Naive thymus-derived CD4-positive, alpha-beta T cell (primary cell): Measurements from ENCODE around the gene KISS1. TPM values are rescaled to one million over a fixed set of nuclear protein-coding genes. Genes with fewer than 3 reads are reported as not detected.

ENCODE experiments used
- ATAC-seq: fragments of 150-1000 bp; cut with Tn5 transposase; 2 replicates; pipeline ENCODE4 v1.10.0; 2021; ENCODE audit warnings: mild to moderate bottlenecking, moderate library complexity
- CTCF ChIA-PET: fragments of 350-600 bp; sonication (Branson Sonifier 250); formaldehyde crosslinking; loops from one replicate; lab custom pipeline; 2021; ENCODE audit warnings: antibody characterized with exemption; lab: Charles Lee
- POLR2A ChIA-PET: fragments of 350-600 bp; sonication (Branson Sonifier 250); formaldehyde crosslinking; loops from one replicate; lab custom pipeline; 2021; ENCODE audit warnings: antibody characterized with exemption, inconsistent platforms; lab: Charles Lee
- DNase-seq, 9 donors: peaks; one replicate each; pipeline versions ENCODE4 v3.0.0 to v3.0.0-alpha.2; 2020 to 2022; ENCODE audit warnings: mixed read lengths in 1 of 9
- H3K27ac ChIP-seq: one replicate; pipeline ENCODE4 v1.7.0; 2013; ENCODE audit warnings: mild to moderate bottlenecking, low read depth, low read length, moderate library complexity
- H3K27me3 ChIP-seq, 2 donors: one replicate each; pipeline ENCODE4 v1.7.0; 2013; ENCODE audit warnings: low read length in 2 of 2, mild to moderate bottlenecking in 2 of 2, moderate library complexity in 2 of 2; ENCODE audit not compliant: control insufficient read depth in 2 of 2, insufficient read depth in 2 of 2
- H3K36me3 ChIP-seq, 3 experiments: 1 replicate in 2 of 3; 2 replicates in 1 of 3; pipeline ENCODE4 v1.7.0; 2013; ENCODE audit warnings: low read length in 3 of 3, mild to moderate bottlenecking in 3 of 3, moderate library complexity in 1 of 3; ENCODE audit not compliant: insufficient read depth in 3 of 3, control insufficient read depth in 2 of 3
- H3K4me1 ChIP-seq, 2 donors: one replicate each; pipeline ENCODE4 v1.7.0; 2013; ENCODE audit warnings: low read length in 2 of 2, mild to moderate bottlenecking in 2 of 2, moderate library complexity in 1 of 2; ENCODE audit not compliant: control insufficient read depth in 2 of 2, insufficient read depth in 2 of 2
- H3K4me3 ChIP-seq: 2 replicates; pipeline ENCODE4 v1.7.0; 2013; ENCODE audit warnings: mild to moderate bottlenecking, low read length
- H3K9me3 ChIP-seq, 3 experiments: 1 replicate in 2 of 3; 2 replicates in 1 of 3; pipeline ENCODE4 v1.7.0; 2013; ENCODE audit warnings: low read length in 3 of 3; ENCODE audit not compliant: control insufficient read depth in 2 of 3
- H3K27ac Mint-ChIP-seq, 9 donors: one replicate each; pipeline ENCODE4 v1.8.0; 2020 to 2022; ENCODE audit warnings: mixed read lengths in 9 of 9, mild to moderate bottlenecking in 8 of 9, moderate library complexity in 5 of 9, inconsistent platforms in 2 of 9
- H3K27me3 Mint-ChIP-seq, 5 donors: one replicate each; pipeline ENCODE4 v1.8.0; 2021 to 2022; ENCODE audit warnings: mixed read lengths in 5 of 5, mild to moderate bottlenecking in 1 of 5
- H3K36me3 Mint-ChIP-seq, 5 donors: one replicate each; pipeline ENCODE4 v1.8.0; 2020 to 2022; ENCODE audit warnings: mixed read lengths in 5 of 5, mild to moderate bottlenecking in 3 of 5, inconsistent platforms in 1 of 5
- H3K4me1 Mint-ChIP-seq, 7 donors: one replicate each; pipeline ENCODE4 v1.8.0; 2020 to 2022; ENCODE audit warnings: mixed read lengths in 7 of 7, mild to moderate bottlenecking in 3 of 7, inconsistent platforms in 1 of 7
- H3K4me3 Mint-ChIP-seq, 10 donors: one replicate each; pipeline ENCODE4 v1.8.0; 2020 to 2022; ENCODE audit warnings: mild to moderate bottlenecking in 10 of 10, mixed read lengths in 10 of 10, moderate library complexity in 6 of 10, inconsistent platforms in 2 of 10
- H3K9me3 Mint-ChIP-seq, 11 donors: one replicate each; pipeline ENCODE4 v1.8.0; 2020 to 2022; ENCODE audit warnings: mixed read lengths in 11 of 11, mild to moderate bottlenecking in 4 of 11, inconsistent platforms in 1 of 11, moderate library complexity in 1 of 11
- intact Hi-C, 2 donors: fragments of 100-400 bp; cut with micrococcal nuclease; formaldehyde crosslinking; loops; one replicate each; pipeline ENCODE4 v1.15.1; 2023
- polyA plus RNA-seq, 2 donors: library from polyadenylated mRNA; unstranded; fragments of 300-500 nt; fragmentation: Illumina TruSeq; gene quantifications; one replicate each; pipeline ENCODE4 v1.2.3, GENCODE V29; 2021
- total RNA-seq, 6 experiments: library from RNA in 5 of 6; stranded (reverse) in 5 of 6; gene quantifications; 1 replicate in 5 of 6; 2 replicates in 1 of 6; pipeline ENCODE4 v1.2.3 and lab custom pipeline; 2021 to 2026

The KISS1 gene
- total and polyA plus RNA-seq, 7 experiments from 2014 or later = 0.61 TPM; not detected in 6

DNA sequence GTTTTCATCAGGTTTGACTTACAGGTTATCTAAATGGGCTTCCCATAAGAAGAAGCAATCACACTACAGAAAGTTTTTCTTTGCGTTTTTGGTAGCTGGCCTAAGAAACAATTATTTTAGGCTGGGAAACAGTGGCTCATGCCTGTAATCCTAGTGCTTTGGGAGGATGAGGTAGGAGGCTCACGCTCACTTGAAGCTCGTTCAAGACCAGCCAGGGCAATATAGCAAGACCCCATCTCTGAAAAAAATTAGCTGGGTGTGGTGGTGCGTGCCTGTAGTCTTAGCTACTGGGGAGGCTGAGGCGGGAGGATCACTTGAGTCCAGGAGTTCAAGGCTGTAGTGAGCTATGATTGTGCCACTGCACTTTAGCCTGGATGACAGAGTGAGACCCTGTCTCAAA, 28.6 kb downstream of the KISS1 start:
- Histone ChIP-seq H3K36me3 (no peaks in the 10 kb centered on the region), H3K27ac (no peak overlapping the region), H3K4me1 (no peaks in the 10 kb centered on the region), H3K27me3 (no peaks in the 10 kb centered on the region), H3K4me3 (no peak overlapping the region), H3K9me3 (peaks cover 5 to 47% (median 9%) of the 10 kb centered on the region in 3 experiments)
- Mint-ChIP-seq H3K9me3 (peaks cover 3 to 57% (median 29%) of the 10 kb centered on the region in 11 donors), H3K27ac (peak overlapping the region in 1 of 9 donors; percentile 19), H3K4me1 (no peaks in the 10 kb centered on the region), H3K36me3 (peaks cover 0 to 19% (median 1%) of the 10 kb centered on the region in 5 donors), H3K27me3 (peaks cover 0 to 11% (median 6%) of the 10 kb centered on the region in 5 donors), H3K4me3 (no peak overlapping the region)
- no peak for ATAC-seq
- DNase-seq = no peak
- POLR2A ChIA-PET = interaction anchor here (0.8 kb wide), 1 partner anchor 874 kb away, joined by 4 read pairs; no protein-coding TSS in a partner anchor
- intact Hi-C loops = no loop called here
- CTCF ChIA-PET = interaction anchor here (0.8 to 3.1 kb wide), 5 partner anchors 10 to 231 kb away, joined by 3 to 19 read pairs (median 5); no protein-coding TSS in a partner anchor

- Mint-ChIP-seq H3K27me3 (peaks cover 0 to 11% (median 9%) of the 10 kb centered on the region in 5 donors), H3K9me3 (peaks cover 0 to 42% (median 26%) of the 10 kb centered on the region in 11 donors), H3K36me3 (peaks cover 0 to 15% (median 0%) of the 10 kb centered on the region in 5 donors), H3K27ac (no peak within 1 kb of the TSS), H3K4me3 (no peak within 1 kb of the TSS), H3K4me1 (no peaks in the 10 kb centered on the region)
- ATAC-seq (no peak), DNase-seq (no peak)
- no peaks in the 10 kb centered on the region for H3K27me3 ChIP-seq
- H3K4me1 ChIP-seq = no peaks in the 10 kb centered on the region
- no peak within 1 kb of the TSS for H3K27ac ChIP-seq
- intact Hi-C loops = no loop called here
- peaks cover 5 to 33% (median 6%) of the 10 kb centered on the region in 3 experiments for H3K9me3 ChIP-seq
- ChIA-PET POLR2A (no interaction called here), CTCF (interaction anchor here (0.6 to 5.4 kb wide), 5 partner anchors 9 to 1048 kb away, joined by 3 to 46 read pairs (median 5); no protein-coding TSS in a partner anchor)
- H3K36me3 ChIP-seq = no peaks in the 10 kb centered on the region
- H3K4me3 ChIP-seq = no peak within 1 kb of the TSS
Observed at GRCh38 chr1:204166219-204166618, 30.1 kb downstream of the KISS1 start, which contains the start of gene REN. TSS of gene REN (minus strand) at chr1:204166337. CDS start at chr1:204166293, 44 bp downstream.

GRCh38 chr1:204162494-204163074, 33.7 kb downstream of the KISS1 start:
- no peak overlapping the region for H3K4me3 Mint-ChIP-seq
- DNase-seq (peak; percentile 60 to 81 (median 71)), ATAC-seq (peak; percentile 90)
- ChIA-PET POLR2A (interaction anchor here (1.7 kb wide), 1 partner anchor 201 kb away, joined by 5 read pairs; no protein-coding TSS in a partner anchor), CTCF (interaction anchor here (0.6 to 5.4 kb wide), 11 partner anchors 38 to 1948 kb away, joined by 3 to 46 read pairs (median 3); no protein-coding TSS in a partner anchor)
- H3K27ac ChIP-seq = no peak overlapping the region
- no peaks in the 10 kb centered on the region for H3K36me3 ChIP-seq
- no peak overlapping the region for H3K27ac Mint-ChIP-seq
- peaks cover 0 to under 1% (median 0%) of the 10 kb centered on the region in 3 experiments for H3K9me3 ChIP-seq
- peaks cover 5 to 18% (median 9%) of the 10 kb centered on the region in 5 donors for H3K27me3 Mint-ChIP-seq
- peaks cover 0 to 6% (median 0%) of the 10 kb centered on the region in 5 donors for H3K36me3 Mint-ChIP-seq
- no peak overlapping the region for H3K4me3 ChIP-seq
- H3K4me1 Mint-ChIP-seq = no peaks in the 10 kb centered on the region
- H3K9me3 Mint-ChIP-seq = peaks cover 0 to 7% (median 5%) of the 10 kb centered on the region in 11 donors
- H3K27me3 ChIP-seq = no peaks in the 10 kb centered on the region
- no peaks in the 10 kb centered on the region for H3K4me1 ChIP-seq
- intact Hi-C loops = loop anchor here (1.0 to 2.0 kb wide), 8 partner anchors 45 to 645 kb away; partner anchors contain the start of gene PIK3C2B (in 1 of the 2)

DNA sequence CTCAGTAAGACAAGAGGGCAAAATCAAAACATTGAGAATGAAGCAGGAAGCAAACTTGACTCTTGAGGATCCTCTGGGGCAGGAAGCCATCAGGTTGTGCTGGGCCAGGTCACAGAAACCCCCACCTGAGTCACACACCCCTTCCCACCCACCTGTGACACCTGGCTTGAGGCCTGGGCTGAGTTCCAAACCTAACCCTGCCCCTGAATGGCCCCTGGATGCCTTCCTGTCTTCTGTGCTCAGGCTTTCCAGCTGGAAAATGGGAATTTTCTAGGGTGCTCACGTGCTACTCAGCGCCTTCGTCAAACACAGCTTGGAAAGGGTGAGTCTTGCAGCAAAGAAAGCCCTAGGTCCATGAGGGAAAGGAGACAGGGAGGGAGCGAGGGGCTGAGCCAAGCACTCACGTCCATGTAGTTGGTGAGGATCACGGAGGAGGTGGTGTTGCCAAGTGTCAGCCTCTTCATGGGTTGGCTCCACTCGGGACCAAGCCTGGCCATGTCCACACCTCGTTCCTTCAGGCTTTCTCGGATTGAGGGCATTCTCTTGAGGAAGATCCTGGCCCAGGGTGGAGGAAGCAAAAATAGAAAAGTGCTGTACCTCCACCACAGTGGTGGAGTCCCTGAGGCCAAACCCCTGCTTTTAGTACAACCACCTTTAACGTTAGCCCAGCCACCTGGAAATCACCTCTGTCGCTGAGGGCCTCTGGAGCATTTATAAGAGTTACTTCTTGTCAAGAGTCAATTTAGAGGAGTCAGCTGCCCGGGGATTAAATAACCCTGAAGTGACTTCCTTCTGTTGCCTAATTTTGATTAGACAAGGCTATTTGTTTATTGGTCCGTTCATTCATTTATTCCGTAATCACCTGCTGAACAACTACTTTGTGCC, 34.4 kb downstream of the KISS1 start:
- peaks cover 0 to 4% (median 0%) of the 10 kb centered on the region in 5 donors for H3K36me3 Mint-ChIP-seq
- Histone ChIP-seq H3K27me3 (no peaks in the 10 kb centered on the region), H3K4me3 (no peak overlapping the region), H3K36me3 (no peaks in the 10 kb centered on the region), H3K4me1 (no peaks in the 10 kb centered on the region), H3K27ac (no peak overlapping the region), H3K9me3 (no peaks in the 10 kb centered on the region)
- H3K4me3 Mint-ChIP-seq = no peak overlapping the region
- ATAC-seq = no peak
- intact Hi-C loops = loop anchor here (1.0 to 2.0 kb wide), 8 partner anchors 45 to 645 kb away; partner anchors contain the start of gene PIK3C2B (in 1 of the 2)
- ChIA-PET CTCF (interaction anchor here (0.6 to 5.4 kb wide), 6 partner anchors 39 to 374 kb away, joined by 3 to 46 read pairs (median 4); no protein-coding TSS in a partner anchor), POLR2A (interaction anchor here (1.7 kb wide), 1 partner anchor 202 kb away, joined by 5 read pairs; no protein-coding TSS in a partner anchor)
- DNase-seq = no peak
- H3K27me3 Mint-ChIP-seq = peaks cover 5 to 21% (median 9%) of the 10 kb centered on the region in 5 donors
- H3K4me1 Mint-ChIP-seq = no peaks in the 10 kb centered on the region
- no peak overlapping the region for H3K27ac Mint-ChIP-seq
- peaks cover 0 to 2% (median 0%) of the 10 kb centered on the region in 11 donors for H3K9me3 Mint-ChIP-seq

DNA sequence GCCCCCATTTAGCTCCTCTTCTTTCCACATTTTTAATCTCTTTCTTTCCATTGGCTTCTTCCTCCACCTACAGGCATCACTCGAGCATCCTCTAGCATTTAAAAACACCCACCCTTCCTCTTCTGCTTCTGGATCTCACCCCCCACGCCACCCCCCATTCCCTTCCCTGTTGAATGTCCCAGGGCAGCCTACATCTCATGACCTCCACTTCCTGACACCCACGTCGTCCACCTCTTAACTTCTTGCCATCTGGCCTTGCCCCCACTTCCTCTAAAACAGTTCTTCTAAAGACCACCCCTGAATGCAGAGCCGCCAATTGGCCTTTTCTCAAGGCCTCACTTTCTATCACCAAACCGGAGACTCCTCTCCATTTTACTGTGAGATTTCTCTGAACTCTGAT, 38.3 kb downstream of the KISS1 start:
- Histone ChIP-seq H3K27ac (no peak overlapping the region), H3K4me1 (no peaks in the 10 kb centered on the region), H3K36me3 (no peaks in the 10 kb centered on the region), H3K4me3 (no peak overlapping the region), H3K27me3 (no peaks in the 10 kb centered on the region), H3K9me3 (no peaks in the 10 kb centered on the region)
- CTCF ChIA-PET = no interaction called here
- POLR2A ChIA-PET = interaction anchor here (0.6 kb wide), 1 partner anchor 532 kb away, joined by 3 read pairs; no protein-coding TSS in a partner anchor
- Mint-ChIP-seq H3K27me3 (peaks cover 0 to 14% (median 4%) of the 10 kb centered on the region in 5 donors), H3K27ac (no peak overlapping the region), H3K36me3 (no peaks in the 10 kb centered on the region), H3K4me3 (no peak overlapping the region), H3K4me1 (peaks cover 0 to under 1% (median 0%) of the 10 kb centered on the region in 7 donors), H3K9me3 (peaks cover 0 to 2% (median 0%) of the 10 kb centered on the region in 11 donors)
- DNase-seq = no peak
- intact Hi-C loops = no loop called here
- ATAC-seq = no peak

GRCh38 chr1:204155881-204156280, 40.4 kb downstream of the KISS1 start:
- CTCF ChIA-PET = no interaction called here
- Mint-ChIP-seq H3K4me3 (no peak overlapping the region), H3K9me3 (peaks cover 0 to 2% (median 0%) of the 10 kb centered on the region in 11 donors), H3K27ac (no peak overlapping the region), H3K36me3 (no peaks in the 10 kb centered on the region), H3K4me1 (peaks cover 0 to 7% (median 0%) of the 10 kb centered on the region in 7 donors), H3K27me3 (peaks cover 0 to 22% (median 0%) of the 10 kb centered on the region in 5 donors)
- H3K9me3 ChIP-seq = no peaks in the 10 kb centered on the region
- ATAC-seq = no peak
- H3K4me3 ChIP-seq = no peak overlapping the region
- peaks cover 4% of the 10 kb centered on the region in 2 donors for H3K4me1 ChIP-seq
- no peaks in the 10 kb centered on the region for H3K27me3 ChIP-seq
- no peak overlapping the region for H3K27ac ChIP-seq
- intact Hi-C loops = no loop called here
- POLR2A ChIA-PET = no interaction called here
- DNase-seq = no peak
- peaks cover 0 to 5% (median 0%) of the 10 kb centered on the region in 3 experiments for H3K36me3 ChIP-seq
